Neural progenitor cell (in vitro differentiated cells): ENCODE measurements around the gene RAB31. TPM values are rescaled to one million over a fixed set of nuclear protein-coding genes. Genes with fewer than 3 reads are reported as not detected.

Experiments
- DNase-seq: peaks from one replicate; pipeline ENCODE4 v3.0.0-alpha.2; 2016; ENCODE audit warnings: low spot score
- H2AFZ ChIP-seq: fragments of 200-600 bp; sonication (generic); replicated peaks from 2 replicates; pipeline ENCODE4 v1.6.1; 2016; ENCODE audit warnings: antibody characterized with exemption
- H3F3A ChIP-seq: fragments of 200-600 bp; sonication (generic); 2 replicates; pipeline ENCODE4 v1.6.1; 2016; ENCODE audit warnings: antibody characterized with exemption, low read depth
- H3K27ac ChIP-seq: fragments of 200-600 bp; sonication (generic); 2 replicates; pipeline ENCODE4 v1.5.1; 2016; ENCODE audit warnings: mild to moderate bottlenecking
- H3K27me3 ChIP-seq: fragments of 200-600 bp; sonication (generic); 2 replicates; pipeline ENCODE4 v1.6.1; 2016; ENCODE audit warnings: mild to moderate bottlenecking, moderate library complexity
- H3K36me3 ChIP-seq: fragments of 200-600 bp; sonication (generic); 2 replicates; pipeline ENCODE4 v1.5.1; 2016
- H3K4me1 ChIP-seq: fragments of 200-600 bp; sonication (generic); 2 replicates; pipeline ENCODE4 v1.6.1; 2016; ENCODE audit warnings: mixed run types
- H3K4me2 ChIP-seq: fragments of 200-600 bp; sonication (generic); 2 replicates; pipeline ENCODE4 v1.6.1; 2016
- H3K4me3 ChIP-seq: fragments of 200-600 bp; sonication (generic); 2 replicates; pipeline ENCODE4 v1.5.1; 2016
- H3K79me2 ChIP-seq: fragments of 200-600 bp; sonication (generic); 2 replicates; pipeline ENCODE4 v1.6.1; 2016; ENCODE audit warnings: low read depth
- H3K9ac ChIP-seq: fragments of 200-600 bp; sonication (generic); 2 replicates; pipeline ENCODE4 v1.6.1; 2016
- H3K9me3 ChIP-seq: fragments of 200-600 bp; sonication (generic); 2 replicates; pipeline ENCODE4 v1.5.1; 2016; ENCODE audit warnings: low read depth
- H4K20me1 ChIP-seq: fragments of 200-600 bp; sonication (generic); 2 replicates; pipeline ENCODE4 v1.6.1; 2016; ENCODE audit warnings: low read depth
- H3K27ac Mint-ChIP-seq: 3 replicates; pipeline ENCODE4 v1.8.0; 2021; ENCODE audit warnings: mixed read lengths
- H3K27me3 Mint-ChIP-seq: 2 replicates; pipeline ENCODE4 v1.8.0; 2022; ENCODE audit warnings: low read depth, mild to moderate bottlenecking, inconsistent platforms, moderate library complexity, mixed read lengths; ENCODE audit not compliant: insufficient read depth
- H3K36me3 Mint-ChIP-seq: 3 replicates; pipeline ENCODE4 v1.8.0; 2021; ENCODE audit warnings: mixed read lengths
- H3K4me1 Mint-ChIP-seq: 3 replicates; pipeline ENCODE4 v1.8.0; 2021; ENCODE audit warnings: mixed read lengths
- H3K4me3 Mint-ChIP-seq: 3 replicates; pipeline ENCODE4 v1.8.0; 2021; ENCODE audit warnings: mild to moderate bottlenecking, moderate library complexity, mixed read lengths
- H3K9me3 Mint-ChIP-seq: 3 replicates; pipeline ENCODE4 v1.8.0; 2020; ENCODE audit warnings: mixed read lengths
- CTCF ChIP-seq: fragments of 200-600 bp; sonication (generic); IDR thresholded peaks from 2 replicates; pipeline ENCODE4 v1.5.1; 2017; ENCODE audit warnings: antibody characterized with exemption, mild to moderate bottlenecking
- EZH2 ChIP-seq: fragments of 200-600 bp; sonication (generic); IDR thresholded peaks from 2 replicates; pipeline ENCODE4 v1.6.1; 2017; ENCODE audit warnings: antibody characterized with exemption, mild to moderate bottlenecking, moderate library complexity
- EZH2phosphoT487 ChIP-seq: fragments of 200-600 bp; sonication (generic); IDR thresholded peaks from 2 replicates; pipeline ENCODE4 v1.6.1; 2017; ENCODE audit warnings: antibody characterized with exemption
- total RNA-seq: library from RNA; depleted of rRNA; stranded (reverse); fragments of >200 nt; gene quantifications from 2 replicates; pipeline ENCODE4 v1.2.3, GENCODE V29; 2015; ENCODE audit warnings: low replicate concordance

Gene RAB31
- 4.6 and 5.0 TPM in 2 replicates for total RNA-seq

GRCh38 chr18:9708057-9708433 lies at the start of gene RAB31:
Gene RAB31 (plus strand): TSS chr18:9708301. CDS start chr18:9708406, 105 bp downstream.
- peaks cover 3% of the 10 kb centered on the region for H3K36me3 Mint-ChIP-seq
- Histone ChIP-seq H3K79me2 (no peaks in the 10 kb centered on the region), H3K9me3 (no peaks in the 10 kb centered on the region), H3K4me2 (peak within 1 kb of the TSS; percentile 95), H2AFZ (peak within 1 kb of the TSS; percentile 92), H3K4me3 (peak within 1 kb of the TSS; percentile 72), H3K4me1 (no peaks in the 10 kb centered on the region), H3K27ac (no peak within 1 kb of the TSS), H3F3A (peaks cover 21% of the 10 kb centered on the region), H3K9ac (no peak within 1 kb of the TSS), H3K27me3 (peaks cover 79% of the 10 kb centered on the region), H3K36me3 (no peaks in the 10 kb centered on the region), H4K20me1 (no peaks in the 10 kb centered on the region)
- peak within 1 kb of the TSS; percentile 91 for H3K4me3 Mint-ChIP-seq
- H3K27me3 Mint-ChIP-seq = peaks cover 25% of the 10 kb centered on the region
- H3K4me1 Mint-ChIP-seq = peaks cover 35% of the 10 kb centered on the region
- H3K9me3 Mint-ChIP-seq = no peaks in the 10 kb centered on the region
- DNase-seq = peak; percentile 74
- TF ChIP-seq EZH2phosphoT487 (no peak), CTCF (no peak), EZH2 (no peak)
- H3K27ac Mint-ChIP-seq = peak within 1 kb of the TSS; percentile 35

GRCh38 chr18:9659499-9660375 lies 48.4 kb upstream of the RAB31 start:
- TF ChIP-seq EZH2phosphoT487 (no peak), CTCF (no peak), EZH2 (no peak)
- H3K27me3 ChIP-seq = no peaks in the 10 kb centered on the region
- Mint-ChIP-seq H3K4me1 (peaks cover 27% of the 10 kb centered on the region), H3K9me3 (peaks cover 6% of the 10 kb centered on the region), H3K36me3 (peaks cover 3% of the 10 kb centered on the region), H3K27ac (peak overlapping the region; percentile 78), H3K27me3 (peaks cover 2% of the 10 kb centered on the region), H3K4me3 (no peak overlapping the region)
- H3K4me2 ChIP-seq = no peak overlapping the region
- H3K27ac ChIP-seq = no peak overlapping the region
- no peak overlapping the region for H2AFZ ChIP-seq
- no peaks in the 10 kb centered on the region for H3K9me3 ChIP-seq
- H3K36me3 ChIP-seq = no peaks in the 10 kb centered on the region
- no peaks in the 10 kb centered on the region for H4K20me1 ChIP-seq
- H3K4me3 ChIP-seq = no peak overlapping the region
- no peaks in the 10 kb centered on the region for H3F3A ChIP-seq
- H3K79me2 ChIP-seq = no peaks in the 10 kb centered on the region
- H3K9ac ChIP-seq = no peak overlapping the region
- no peak for DNase-seq
- no peaks in the 10 kb centered on the region for H3K4me1 ChIP-seq

GRCh38 chr18:9661564-9661963 lies 46.5 kb upstream of the RAB31 start:
- Mint-ChIP-seq H3K4me3 (no peak overlapping the region), H3K4me1 (peaks cover 29% of the 10 kb centered on the region), H3K27me3 (peaks cover 2% of the 10 kb centered on the region), H3K36me3 (peaks cover 3% of the 10 kb centered on the region), H3K27ac (no peak overlapping the region), H3K9me3 (peaks cover 10% of the 10 kb centered on the region)
- Histone ChIP-seq H3K4me2 (no peak overlapping the region), H3K4me1 (no peaks in the 10 kb centered on the region), H3K27ac (no peak overlapping the region), H3K27me3 (no peaks in the 10 kb centered on the region), H3K9ac (no peak overlapping the region), H3K4me3 (no peak overlapping the region), H2AFZ (peak overlapping the region; percentile 17), H4K20me1 (no peaks in the 10 kb centered on the region), H3K79me2 (no peaks in the 10 kb centered on the region), H3K36me3 (no peaks in the 10 kb centered on the region), H3K9me3 (no peaks in the 10 kb centered on the region), H3F3A (no peaks in the 10 kb centered on the region)
- TF ChIP-seq EZH2 (no peak), EZH2phosphoT487 (no peak), CTCF (no peak)
- no peak for DNase-seq
